WTC11 (cell line): Measurements from ENCODE around the gene RABEP1. TPM values are rescaled to one million over a fixed set of nuclear protein-coding genes. Genes with fewer than 3 reads are reported as not detected.

Experiments
- ATAC-seq: fragments of 200-7000 bp; cut with Tn5 transposase; 2 replicates; pipeline ENCODE4 v1.10.0; 2021; ENCODE audit warnings: mild to moderate bottlenecking, moderate library complexity
- CTCF ChIA-PET: fragments of 300-600 bp; sonication (Branson Sonifier 250); formaldehyde crosslinking; loops from one replicate; lab custom pipeline; 2021; ENCODE audit warnings: antibody characterized with exemption; lab: Charles Lee
- POLR2A ChIA-PET: fragments of 350-600 bp; sonication (Branson Sonifier 250); formaldehyde crosslinking; loops from one replicate; lab custom pipeline; 2021; ENCODE audit warnings: antibody characterized with exemption; lab: Charles Lee
- DNase-seq: peaks from one replicate; pipeline ENCODE4 v3.0.0; 2021; ENCODE audit warnings: low spot score
- H3K27ac Mint-ChIP-seq: 2 replicates; pipeline ENCODE4 v1.8.0; 2021; ENCODE audit warnings: mixed read lengths
- H3K27me3 Mint-ChIP-seq: 2 replicates; pipeline ENCODE4 v1.8.0; 2021; ENCODE audit warnings: low read depth, mild to moderate bottlenecking, moderate library complexity, mixed read lengths
- H3K36me3 Mint-ChIP-seq: 2 replicates; pipeline ENCODE4 v1.8.0; 2021; ENCODE audit warnings: mixed read lengths
- H3K4me1 Mint-ChIP-seq: 2 replicates; pipeline ENCODE4 v1.8.0; 2022; ENCODE audit warnings: mixed read lengths
- H3K4me3 Mint-ChIP-seq: 2 replicates; pipeline ENCODE4 v1.8.0; 2021; ENCODE audit warnings: mild to moderate bottlenecking, moderate library complexity, mixed read lengths
- H3K9me3 Mint-ChIP-seq: 2 replicates; pipeline ENCODE4 v1.8.0; 2021; ENCODE audit warnings: mixed read lengths
- AFF4 ChIP-seq: sonication (generic); formaldehyde crosslinking; IDR thresholded peaks from 2 replicates; pipeline ENCODE4 v1.8.1; 2023; ENCODE audit warnings: mild to moderate bottlenecking, missing genetic modification reagents, borderline replicate concordance
- ATF1 ChIP-seq: sonication (generic); formaldehyde crosslinking; IDR thresholded peaks from 2 replicates; pipeline ENCODE4 v1.8.1; 2023; ENCODE audit warnings: mild to moderate bottlenecking, moderate library complexity, missing genetic modification reagents
- CDX4 ChIP-seq: fragments of 250-450 bp; sonication (Bioruptor Pico); IDR thresholded peaks from 2 replicates; pipeline ENCODE4 v1.9.0; 2021; ENCODE audit warnings: moderate library complexity, mild to moderate bottlenecking, inconsistent platforms, borderline replicate concordance
- CREM ChIP-seq: sonication (generic); formaldehyde crosslinking; IDR thresholded peaks from 2 replicates; pipeline ENCODE4 v1.8.1; 2022; ENCODE audit warnings: mild to moderate bottlenecking, missing genetic modification reagents, moderate library complexity
- CTCF ChIP-seq: fragments of 200-600 bp; IDR thresholded peaks from 2 replicates; pipeline ENCODE4 v1.8.0; 2022; ENCODE audit warnings: antibody characterized with exemption
- HMGXB4 ChIP-seq: sonication (generic); formaldehyde crosslinking; IDR thresholded peaks from 2 replicates; pipeline ENCODE4 v1.8.1; 2023; ENCODE audit warnings: mild to moderate bottlenecking, moderate library complexity, missing genetic modification reagents
- JUN ChIP-seq: sonication (generic); formaldehyde crosslinking; IDR thresholded peaks from 2 replicates; pipeline ENCODE4 v1.8.0; 2023; ENCODE audit warnings: mild to moderate bottlenecking, missing genetic modification reagents
- NR1H2 ChIP-seq: sonication (generic); formaldehyde crosslinking; IDR thresholded peaks from 2 replicates; pipeline ENCODE4 v1.9.0; 2021; ENCODE audit warnings: mild to moderate bottlenecking, moderate library complexity, missing genetic modification reagents
- SOX15 ChIP-seq: fragments of 250-450 bp; sonication (Bioruptor Pico); IDR thresholded peaks from 2 replicates; pipeline ENCODE4 v1.9.0; 2021; ENCODE audit warnings: mild to moderate bottlenecking
- TEAD1 ChIP-seq: sonication (generic); formaldehyde crosslinking; IDR thresholded peaks from 2 replicates; pipeline ENCODE4 v1.8.0; 2022; ENCODE audit warnings: mild to moderate bottlenecking, missing genetic modification reagents
- ZNF281 ChIP-seq: sonication (generic); formaldehyde crosslinking; IDR thresholded peaks from 2 replicates; pipeline ENCODE4 v1.8.0; 2023; ENCODE audit warnings: mild to moderate bottlenecking, missing genetic modification reagents
- ZNF396 ChIP-seq: fragments of 250-450 bp; sonication (Bioruptor Pico); IDR thresholded peaks from 2 replicates; pipeline ENCODE4 v1.8.0; 2021; ENCODE audit warnings: mild to moderate bottlenecking, moderate library complexity, borderline replicate concordance
- total RNA-seq: library from RNA; stranded (reverse); gene quantifications from 3 replicates; pipeline ENCODE4 v1.2.3, GENCODE V29; 2021

The RABEP1 gene
- total RNA-seq, 1 experiment from 2014 or later: 40.9 TPM

GRCh38 chr17:5425826-5426225 is 143.7 kb downstream of the RABEP1 start:
- Mint-ChIP-seq H3K36me3 (peaks cover 73% of the 10 kb centered on the region), H3K4me1 (peaks cover 7% of the 10 kb centered on the region)
- CTCF ChIA-PET: interaction anchor here (0.7 to 1.2 kb wide), 2 partner anchors 13 to 19 kb away, joined by 3 read pairs; partner anchors contain the start of gene C1QBP
- no peak for TF ChIP-seq NR1H2 (CRISPR knock-in tag)
- TF ChIP-seq ZNF396 (CRISPR knock-in tag): no peak
- TF ChIP-seq CDX4: no peak
- no peak for TF ChIP-seq HMGXB4 (CRISPR knock-in tag)
- TF ChIP-seq, all 79 proteins: peak for 0
- no peaks in the 10 kb centered on the region for H3K27me3 Mint-ChIP-seq
- H3K9me3 Mint-ChIP-seq: no peaks in the 10 kb centered on the region
- no peak overlapping the region for H3K4me3 Mint-ChIP-seq
- ATAC-seq: no peak
- no peak overlapping the region for H3K27ac Mint-ChIP-seq
- POLR2A ChIA-PET: no interaction called here
- no peak for DNase-seq

GRCh38 chr17:5429191-5429887 is 147.3 kb downstream of the RABEP1 start:
- H3K4me3 Mint-ChIP-seq: no peak overlapping the region
- no peak overlapping the region for H3K27ac Mint-ChIP-seq
- H3K36me3 Mint-ChIP-seq: peaks cover 85% of the 10 kb centered on the region
- no peaks in the 10 kb centered on the region for H3K9me3 Mint-ChIP-seq
- CTCF ChIA-PET: interaction anchor here (4.2 kb wide), 1 partner anchor 10 kb away, joined by 31 read pairs; the partner anchor contains the start of gene C1QBP
- H3K27me3 Mint-ChIP-seq: no peaks in the 10 kb centered on the region
- POLR2A ChIA-PET: interaction anchor here (0.9 kb wide), 1 partner anchor 10 kb away, joined by 3 read pairs; the partner anchor contains the start of gene NUP88
- DNase-seq (no peak), ATAC-seq (no peak)
- H3K4me1 Mint-ChIP-seq: no peaks in the 10 kb centered on the region
- TF ChIP-seq AFF4: no peak
- TF ChIP-seq JUN (CRISPR knock-in tag): no peak
- TF ChIP-seq ZNF281: no peak
- no peak for TF ChIP-seq CREM (CRISPR knock-in tag)
- TF ChIP-seq TEAD1: no peak
- no peak for TF ChIP-seq SOX15 (CRISPR knock-in tag)
- TF ChIP-seq ATF1 (CRISPR knock-in tag): no peak
- no peak for TF ChIP-seq CTCF
